DND-41 (cell line): Measurements from ENCODE around the gene EDIL3.
"Not testable (repeated sequence)": the region's sequence is repeated elsewhere in the genome, so short reads cannot be mapped to it uniquely, and the experiment has no call there.

ENCODE experiments used
- ATAC-seq: fragments of 200-7000 bp; cut with Tn5 transposase; 3 replicates; pipeline ENCODE4 v1.9.1; 2021; ENCODE audit warnings: low read depth; ENCODE audit not compliant: insufficient read depth
- DNase-seq: peaks from one replicate; pipeline ENCODE4 v3.0.0-alpha.2; 2020
- H2AFZ ChIP-seq: 2 replicates; pipeline ENCODE4 v1.6.0; 2012; ENCODE audit warnings: low read depth, low read length
- H3K27ac ChIP-seq: 2 replicates; pipeline ENCODE4 v1.5.1; 2012; ENCODE audit warnings: low read length, inconsistent platforms
- H3K27me3 ChIP-seq: fragments of 200-600 bp; sonication (generic); 2 replicates; pipeline ENCODE4 v1.6.0; 2012; ENCODE audit warnings: low read length, mild to moderate bottlenecking, inconsistent platforms; ENCODE audit not compliant: insufficient read depth, poor library complexity
- H3K36me3 ChIP-seq: 2 replicates; pipeline ENCODE4 v1.5.1; 2012; ENCODE audit warnings: low read length, inconsistent platforms; ENCODE audit not compliant: insufficient read depth
- H3K4me1 ChIP-seq: 2 replicates; pipeline ENCODE4 v1.5.1; 2012; ENCODE audit warnings: mild to moderate bottlenecking, low read length; ENCODE audit not compliant: insufficient read depth
- H3K4me2 ChIP-seq: 2 replicates; pipeline ENCODE4 v1.6.0; 2012; ENCODE audit warnings: mild to moderate bottlenecking, moderate library complexity, low read length, inconsistent platforms; ENCODE audit not compliant: insufficient read depth
- H3K4me3 ChIP-seq, 2 experiments: fragments of 200-600 bp in 1 of 2; shearing (Covaris generic) in 1 of 2; 2 replicates each; pipeline ENCODE4 v1.5.1; 2012 to 2016; ENCODE audit warnings: inconsistent platforms in 2 of 2, low read length in 2 of 2, mild to moderate bottlenecking in 2 of 2, low read depth in 1 of 2, moderate library complexity in 1 of 2
- H3K79me2 ChIP-seq: 2 replicates; pipeline ENCODE4 v1.6.0; 2012; ENCODE audit warnings: low read length, inconsistent platforms; ENCODE audit not compliant: insufficient read depth
- H3K9ac ChIP-seq: 2 replicates; pipeline ENCODE4 v1.6.0; 2012; ENCODE audit warnings: low read depth, mild to moderate bottlenecking, inconsistent platforms, low read length, moderate library complexity
- H3K9me3 ChIP-seq: 2 replicates; pipeline ENCODE4 v1.5.1; 2012; ENCODE audit warnings: low read length, moderate library complexity, mild to moderate bottlenecking, inconsistent platforms; ENCODE audit not compliant: insufficient read depth, severe bottlenecking
- H4K20me1 ChIP-seq: 2 replicates; pipeline ENCODE4 v1.6.0; 2012; ENCODE audit warnings: low read length; ENCODE audit not compliant: insufficient read depth
- EZH2 ChIP-seq: IDR thresholded peaks from 3 replicates; pipeline ENCODE4 v1.6.1; 2012; ENCODE audit warnings: borderline replicate concordance, low read depth, mild to moderate bottlenecking, moderate library complexity, low read length, inconsistent platforms; ENCODE audit not compliant: severe bottlenecking
- TF ChIP-seq, protein P1 (sequence below): IDR thresholded peaks from 2 replicates; pipeline ENCODE4 v1.5.1; 2012; ENCODE audit warnings: borderline replicate concordance, low read length, moderate library complexity, mild to moderate bottlenecking; ENCODE audit not compliant: poor library complexity, severe bottlenecking; ENCODE audit errors: extremely low read depth

Gene EDIL3

DNA sequence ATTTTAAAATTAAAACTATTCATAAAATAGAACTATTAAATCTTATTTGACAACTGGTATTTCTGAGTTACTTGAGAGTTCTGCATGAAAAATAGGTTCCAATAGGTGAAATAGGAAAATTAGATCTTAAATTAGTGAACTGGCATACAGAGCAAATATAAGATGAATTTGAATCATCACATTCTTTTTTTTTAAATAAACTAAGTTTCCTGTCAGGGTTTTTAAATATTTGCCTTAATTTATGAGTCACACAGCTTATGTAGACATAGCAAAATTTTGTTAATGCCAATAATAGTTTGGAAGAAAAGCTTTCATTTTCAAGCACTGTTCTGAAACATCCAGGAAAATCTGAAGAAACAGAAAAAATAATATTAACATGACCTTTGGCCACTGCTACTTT lies 352.4 kb downstream of the EDIL3 start:
- no peak overlapping the region for H3K9ac ChIP-seq
- no peak overlapping the region for H2AFZ ChIP-seq
- no peaks in the 10 kb centered on the region for H3K36me3 ChIP-seq
- no peak overlapping the region for H3K4me3 ChIP-seq
- DNase-seq (no peak), ATAC-seq (no peak)
- no peaks in the 10 kb centered on the region for H4K20me1 ChIP-seq
- no peaks in the 10 kb centered on the region for H3K79me2 ChIP-seq
- TF ChIP-seq EZH2: no peak
- TF ChIP-seq, protein P1, sequence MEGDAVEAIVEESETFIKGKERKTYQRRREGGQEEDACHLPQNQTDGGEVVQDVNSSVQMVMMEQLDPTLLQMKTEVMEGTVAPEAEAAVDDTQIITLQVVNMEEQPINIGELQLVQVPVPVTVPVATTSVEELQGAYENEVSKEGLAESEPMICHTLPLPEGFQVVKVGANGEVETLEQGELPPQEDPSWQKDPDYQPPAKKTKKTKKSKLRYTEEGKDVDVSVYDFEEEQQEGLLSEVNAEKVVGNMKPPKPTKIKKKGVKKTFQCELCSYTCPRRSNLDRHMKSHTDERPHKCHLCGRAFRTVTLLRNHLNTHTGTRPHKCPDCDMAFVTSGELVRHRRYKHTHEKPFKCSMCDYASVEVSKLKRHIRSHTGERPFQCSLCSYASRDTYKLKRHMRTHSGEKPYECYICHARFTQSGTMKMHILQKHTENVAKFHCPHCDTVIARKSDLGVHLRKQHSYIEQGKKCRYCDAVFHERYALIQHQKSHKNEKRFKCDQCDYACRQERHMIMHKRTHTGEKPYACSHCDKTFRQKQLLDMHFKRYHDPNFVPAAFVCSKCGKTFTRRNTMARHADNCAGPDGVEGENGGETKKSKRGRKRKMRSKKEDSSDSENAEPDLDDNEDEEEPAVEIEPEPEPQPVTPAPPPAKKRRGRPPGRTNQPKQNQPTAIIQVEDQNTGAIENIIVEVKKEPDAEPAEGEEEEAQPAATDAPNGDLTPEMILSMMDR: no peak
- no peaks in the 10 kb centered on the region for H3K27me3 ChIP-seq
- no peak overlapping the region for H3K27ac ChIP-seq
- H3K9me3 ChIP-seq: no peaks in the 10 kb centered on the region
- H3K4me2 ChIP-seq: no peak overlapping the region
- no peaks in the 10 kb centered on the region for H3K4me1 ChIP-seq

- no peaks in the 10 kb centered on the region for H4K20me1 ChIP-seq
- H3K79me2 ChIP-seq: no peaks in the 10 kb centered on the region
- no peaks in the 10 kb centered on the region for H3K4me1 ChIP-seq
- no peaks in the 10 kb centered on the region for H3K36me3 ChIP-seq
- no peak for TF ChIP-seq EZH2
- TF ChIP-seq, protein P1: no peak
- no peaks in the 10 kb centered on the region for H3K27me3 ChIP-seq
- no peak overlapping the region for H3K4me3 ChIP-seq
- ATAC-seq (no peak), DNase-seq (no peak)
- no peak overlapping the region for H3K27ac ChIP-seq
- no peak overlapping the region for H2AFZ ChIP-seq
- H3K9ac ChIP-seq: no peak overlapping the region
- H3K4me2 ChIP-seq: no peak overlapping the region
- H3K9me3 ChIP-seq: no peaks in the 10 kb centered on the region
Observed at GRCh38 chr5:84028093-84028492, 356.6 kb downstream of the EDIL3 start.

- H3K9me3 ChIP-seq, H3K4me1 ChIP-seq, H3K27me3 ChIP-seq, H3K79me2 ChIP-seq, H3K36me3 ChIP-seq, H3K27ac ChIP-seq, ATAC-seq, H3K4me2 ChIP-seq, H3K4me3 ChIP-seq, H3K9ac ChIP-seq, H2AFZ ChIP-seq, H4K20me1 ChIP-seq, DNase-seq: not testable (repeated sequence)
Observed at GRCh38 chr5:84018521-84018920, 366.2 kb downstream of the EDIL3 start.

GRCh38 chr5:84017523-84018172 lies 367.0 kb downstream of the EDIL3 start:
- Histone ChIP-seq H2AFZ (no peak overlapping the region), H3K4me1 (no peaks in the 10 kb centered on the region), H3K4me2 (no peak overlapping the region), H3K4me3 (no peak overlapping the region), H3K27me3 (no peaks in the 10 kb centered on the region), H3K36me3 (no peaks in the 10 kb centered on the region), H4K20me1 (no peaks in the 10 kb centered on the region), H3K27ac (no peak overlapping the region), H3K9me3 (no peaks in the 10 kb centered on the region), H3K79me2 (no peaks in the 10 kb centered on the region), H3K9ac (no peak overlapping the region)
- DNase-seq (no peak), ATAC-seq (no peak)
- no peak for TF ChIP-seq EZH2
- TF ChIP-seq, protein P1: no peak
